Natural killer cell treated with Interleukin-12 subunit alpha and Interleukin-12 subunit beta and Interleukin-15 and Interleukin-18, amount 100 ng/mL, for 72 hours (primary cell): ENCODE data around the gene RNLS. TPM values are rescaled to one million over a fixed set of nuclear protein-coding genes. Genes with fewer than 3 reads are reported as not detected.
"Not testable (repeated sequence)": the region's sequence is repeated elsewhere in the genome, so short reads cannot be mapped to it uniquely, and the experiment has no call there.

ENCODE experiments used
- ATAC-seq, 2 donors: fragments of 150-1000 bp; cut with Tn5 transposase in 1 of 2; sonication (Bioruptor Pico), chemical (Tn5 transposase) in 1 of 2; 2 replicates each; pipeline ENCODE4 v1.10.0; 2021
- DNase-seq: peaks from one replicate; pipeline ENCODE4 v3.0.0; 2022; ENCODE audit warnings: low spot score
- H3K27ac Mint-ChIP-seq, 2 donors: 1 replicate in 1 of 2; 2 replicates in 1 of 2; pipeline ENCODE4 v1.8.0; 2022; ENCODE audit warnings: mixed read lengths in 2 of 2, mild to moderate bottlenecking in 1 of 2, moderate library complexity in 1 of 2
- H3K27me3 Mint-ChIP-seq, 2 donors: 1 replicate in 1 of 2; 2 replicates in 1 of 2; pipeline ENCODE4 v1.8.0; 2022; ENCODE audit warnings: mixed read lengths in 2 of 2
- H3K36me3 Mint-ChIP-seq: one replicate; pipeline ENCODE4 v1.8.0; 2022; ENCODE audit warnings: mixed read lengths
- H3K4me1 Mint-ChIP-seq, 2 donors: 1 replicate in 1 of 2; 2 replicates in 1 of 2; pipeline ENCODE4 v1.8.0; 2022; ENCODE audit warnings: low read depth in 2 of 2, mixed read lengths in 2 of 2, mild to moderate bottlenecking in 1 of 2
- H3K4me3 Mint-ChIP-seq: one replicate; pipeline ENCODE4 v1.8.0; 2022; ENCODE audit warnings: mixed read lengths
- H3K9me3 Mint-ChIP-seq: 2 replicates; pipeline ENCODE4 v1.8.0; 2022; ENCODE audit warnings: mixed read lengths
- total RNA-seq, 2 donors: library from RNA; stranded (reverse); gene quantifications; one replicate each; pipeline ENCODE4 v1.2.3, GENCODE V29; 2022

RNLS gene
- total RNA-seq, 2 donors from 2014 or later, result 2.4 to 2.9 TPM

GRCh38 chr10:88355750-88356149 lies 227.4 kb downstream of the RNLS start:
- Mint-ChIP-seq H3K36me3 (peaks cover 21% of the 10 kb centered on the region), H3K27me3 (peaks cover 0 to 11% of the 10 kb centered on the region in 2 donors)
- not testable (repeated sequence) for H3K4me1 Mint-ChIP-seq, H3K27ac Mint-ChIP-seq, H3K9me3 Mint-ChIP-seq, ATAC-seq, DNase-seq, H3K4me3 Mint-ChIP-seq

GRCh38 chr10:88347597-88348304 lies 235.4 kb downstream of the RNLS start:
- no peak overlapping the region for H3K27ac Mint-ChIP-seq
- no peaks in the 10 kb centered on the region for H3K9me3 Mint-ChIP-seq
- no peak for ATAC-seq
- DNase-seq, result no peak
- no peaks in the 10 kb centered on the region for H3K4me1 Mint-ChIP-seq
- H3K36me3 Mint-ChIP-seq, result peaks cover 1% of the 10 kb centered on the region
- H3K27me3 Mint-ChIP-seq, result no peaks in the 10 kb centered on the region
- H3K4me3 Mint-ChIP-seq, result no peak overlapping the region

GRCh38 chr10:88347022-88347421 lies 236.1 kb downstream of the RNLS start:
- DNase-seq, result no peak
- no peak overlapping the region for H3K4me3 Mint-ChIP-seq
- no peaks in the 10 kb centered on the region for H3K9me3 Mint-ChIP-seq

GRCh38 chr10:88346144-88346977 lies 236.8 kb downstream of the RNLS start:
- DNase-seq (no peak), ATAC-seq (no peak)
- H3K27ac Mint-ChIP-seq, result no peak overlapping the region
- no peak overlapping the region for H3K4me3 Mint-ChIP-seq
- no peaks in the 10 kb centered on the region for H3K36me3 Mint-ChIP-seq
- H3K27me3 Mint-ChIP-seq, result no peaks in the 10 kb centered on the region
- H3K9me3 Mint-ChIP-seq, result no peaks in the 10 kb centered on the region
- H3K4me1 Mint-ChIP-seq, result no peaks in the 10 kb centered on the region

More at GRCh38 chr10:88347022-88347421, 236.1 kb downstream of the RNLS start:
- ATAC-seq, result no peak
- H3K4me1 Mint-ChIP-seq, result no peaks in the 10 kb centered on the region
- no peaks in the 10 kb centered on the region for H3K27me3 Mint-ChIP-seq
- H3K36me3 Mint-ChIP-seq, result no peaks in the 10 kb centered on the region
- no peak overlapping the region for H3K27ac Mint-ChIP-seq

- H3K9me3 Mint-ChIP-seq, result no peaks in the 10 kb centered on the region
- H3K36me3 Mint-ChIP-seq, result no peaks in the 10 kb centered on the region
- no peaks in the 10 kb centered on the region for H3K27me3 Mint-ChIP-seq
- H3K4me3 Mint-ChIP-seq, result no peak overlapping the region
- no peak overlapping the region for H3K27ac Mint-ChIP-seq
- DNase-seq (no peak), ATAC-seq (no peak)
- no peaks in the 10 kb centered on the region for H3K4me1 Mint-ChIP-seq
These were observed 239.2 kb downstream of the RNLS start for GRCh38 chr10:88343761-88344484.

- Mint-ChIP-seq H3K27me3 (no peaks in the 10 kb centered on the region), H3K27ac (no peak overlapping the region), H3K36me3 (no peaks in the 10 kb centered on the region), H3K4me1 (no peaks in the 10 kb centered on the region), H3K9me3 (no peaks in the 10 kb centered on the region), H3K4me3 (no peak overlapping the region)
- ATAC-seq, result no peak
- no peak for DNase-seq
These were observed 240.3 kb downstream of the RNLS start for GRCh38 chr10:88342733-88343310.

- Mint-ChIP-seq H3K27me3 (no peaks in the 10 kb centered on the region), H3K4me1 (no peaks in the 10 kb centered on the region), H3K4me3 (no peak overlapping the region), H3K36me3 (no peaks in the 10 kb centered on the region), H3K27ac (no peak overlapping the region), H3K9me3 (no peaks in the 10 kb centered on the region)
- DNase-seq (no peak), ATAC-seq (no peak)
These were observed 246.0 kb downstream of the RNLS start for GRCh38 chr10:88337134-88337533.

- DNase-seq (no peak), ATAC-seq (no peak)
- H3K27ac Mint-ChIP-seq, result no peak overlapping the region
- no peaks in the 10 kb centered on the region for H3K36me3 Mint-ChIP-seq
- no peaks in the 10 kb centered on the region for H3K4me1 Mint-ChIP-seq
- H3K27me3 Mint-ChIP-seq, result no peaks in the 10 kb centered on the region
- H3K9me3 Mint-ChIP-seq, result no peaks in the 10 kb centered on the region
- no peak overlapping the region for H3K4me3 Mint-ChIP-seq
These were observed 246.8 kb downstream of the RNLS start for GRCh38 chr10:88336334-88336733.

- no peaks in the 10 kb centered on the region for H3K4me1 Mint-ChIP-seq
- no peak overlapping the region for H3K4me3 Mint-ChIP-seq
- ATAC-seq (no peak), DNase-seq (no peak)
- H3K9me3 Mint-ChIP-seq, result no peaks in the 10 kb centered on the region
- no peaks in the 10 kb centered on the region for H3K36me3 Mint-ChIP-seq
- H3K27ac Mint-ChIP-seq, result no peak overlapping the region
- no peaks in the 10 kb centered on the region for H3K27me3 Mint-ChIP-seq
These were observed 249.9 kb downstream of the RNLS start for GRCh38 chr10:88333248-88333630.

GRCh38 chr10:88332503-88333247 lies 250.4 kb downstream of the RNLS start:
- Mint-ChIP-seq H3K4me1 (no peaks in the 10 kb centered on the region), H3K36me3 (no peaks in the 10 kb centered on the region), H3K9me3 (no peaks in the 10 kb centered on the region), H3K27ac (peak overlapping the region in 1 of 2 donors; percentile 47), H3K27me3 (no peaks in the 10 kb centered on the region), H3K4me3 (no peak overlapping the region)
- no peak for ATAC-seq
- DNase-seq, result no peak

GRCh38 chr10:88330174-88330573 lies 252.9 kb downstream of the RNLS start:
- Mint-ChIP-seq H3K27me3 (no peaks in the 10 kb centered on the region), H3K27ac (no peak overlapping the region), H3K4me1 (no peaks in the 10 kb centered on the region), H3K9me3 (no peaks in the 10 kb centered on the region), H3K36me3 (no peaks in the 10 kb centered on the region), H3K4me3 (no peak overlapping the region)
- DNase-seq (no peak), ATAC-seq (no peak)

- Mint-ChIP-seq H3K27ac (no peak overlapping the region), H3K36me3 (peaks cover 33% of the 10 kb centered on the region), H3K4me3 (no peak overlapping the region), H3K9me3 (peaks cover 12% of the 10 kb centered on the region), H3K4me1 (no peaks in the 10 kb centered on the region), H3K27me3 (no peaks in the 10 kb centered on the region)
- no peak for DNase-seq
- ATAC-seq, result no peak
These were observed 260.6 kb downstream of the RNLS start for GRCh38 chr10:88322324-88323063.
